H1 (cell line): ENCODE results near the gene DYDC1. TPM values are rescaled to one million over a fixed set of nuclear protein-coding genes. Genes with fewer than 3 reads are reported as not detected.
A peak's percentile ranks its signal among the peaks of the same experiment; 100 is the strongest.

ENCODE experiments used
- CTCF ChIA-PET: fragments of 300-600 bp; sonication (Branson Sonifier 250); formaldehyde crosslinking; loops from one replicate; lab custom pipeline; 2021; ENCODE audit not compliant: partially characterized antibody; lab: Charles Lee
- POLR2A ChIA-PET: fragments of 300-600 bp; sonication (Branson Sonifier 250); formaldehyde crosslinking; loops from one replicate; lab custom pipeline; 2021; ENCODE audit warnings: inconsistent platforms; ENCODE audit not compliant: partially characterized antibody; lab: Charles Lee
- DNase-seq, 2 experiments: peaks; one replicate each; pipeline versions ENCODE4 v3.0.0 to v3.0.0-alpha.2; 2010 to 2022; ENCODE audit warnings: low spot score in 2 of 2, low read depth in 1 of 2, mixed read lengths in 1 of 2
- FAIRE-seq: peaks from 2 replicates; lab custom pipeline; 2011; peaks lifted over from hg19 to GRCh38; lab: Jason Lieb, UNC
- H2AFZ ChIP-seq: 2 replicates; pipeline ENCODE4 v1.8.1; 2012; ENCODE audit warnings: low read length, inconsistent platforms
- H2AK5ac ChIP-seq: 2 replicates; pipeline ENCODE4 v1.6.1; 2013; ENCODE audit warnings: low read depth, low read length
- H2BK120ac ChIP-seq: replicated peaks from 2 replicates; pipeline ENCODE3; 2013; ENCODE audit warnings: low read depth, low read length, inconsistent platforms
- H2BK12ac ChIP-seq: 2 replicates; pipeline ENCODE4 v1.6.1; 2013; ENCODE audit warnings: low read depth, low read length
- H2BK15ac ChIP-seq: 2 replicates; pipeline ENCODE4 v1.6.1; 2013; ENCODE audit warnings: low read length
- H2BK20ac ChIP-seq: 2 replicates; pipeline ENCODE4 v1.6.1; 2013; ENCODE audit warnings: low read length
- H2BK5ac ChIP-seq: 2 replicates; pipeline ENCODE4 v1.6.1; 2013; ENCODE audit warnings: low read depth, low read length
- H3K14ac ChIP-seq: 2 replicates; pipeline ENCODE4 v1.6.1; 2013; ENCODE audit warnings: inconsistent platforms; ENCODE audit not compliant: insufficient read length
- H3K18ac ChIP-seq: 2 replicates; pipeline ENCODE4 v1.6.1; 2013; ENCODE audit warnings: low read length; ENCODE audit errors: extremely low read depth
- H3K23ac ChIP-seq: 2 replicates; pipeline ENCODE4 v1.6.1; 2013; ENCODE audit warnings: inconsistent platforms; ENCODE audit not compliant: insufficient read length
- H3K23me2 ChIP-seq: 2 replicates; pipeline ENCODE4 v1.6.1; 2013; ENCODE audit warnings: low read depth, low read length
- H3K27ac ChIP-seq: 2 replicates; pipeline ENCODE4 v1.6.1; 2011; ENCODE audit warnings: low read depth, low read length, inconsistent platforms
- H3K27me3 ChIP-seq, 4 experiments: replicated peaks in 1 of 4; 1 replicate in 1 of 4; 2 replicates in 3 of 4; pipeline versions ENCODE4 v1.6.1 to v1.8.1; 2011 to 2013; ENCODE audit warnings: low read length in 3 of 4, mild to moderate bottlenecking in 3 of 4, inconsistent platforms in 2 of 4, mixed read lengths in 2 of 4, moderate library complexity in 1 of 4; ENCODE audit not compliant: control insufficient read depth in 3 of 4, insufficient read depth in 3 of 4; ENCODE audit errors: extremely low read depth in 1 of 4
- H3K36me3 ChIP-seq, 4 experiments: 2 replicates each; pipeline versions ENCODE4 v1.6.1 to v1.8.1; 2011 to 2013; ENCODE audit warnings: mild to moderate bottlenecking in 4 of 4, low read length in 3 of 4, moderate library complexity in 2 of 4, control low read depth in 1 of 4, inconsistent platforms in 1 of 4; ENCODE audit not compliant: insufficient read depth in 4 of 4, control insufficient read depth in 2 of 4
- H3K4ac ChIP-seq: replicated peaks from 2 replicates; pipeline ENCODE3; 2013; ENCODE audit warnings: low read length, low read depth, mixed read lengths, inconsistent platforms; ENCODE audit not compliant: insufficient read length
- H3K4me1 ChIP-seq, 4 experiments: replicated peaks in 1 of 4; 1 replicate in 1 of 4; 2 replicates in 3 of 4; pipeline versions ENCODE4 v1.6.1 to v1.8.1; 2011 to 2013; ENCODE audit warnings: low read length in 3 of 4, inconsistent platforms in 2 of 4, mixed read lengths in 1 of 4; ENCODE audit not compliant: insufficient read depth in 4 of 4, control insufficient read depth in 3 of 4
- H3K4me2 ChIP-seq, 2 experiments: 2 replicates each; pipeline versions ENCODE4 v1.6.1 to v1.8.1; 2011 to 2013; ENCODE audit warnings: low read depth in 2 of 2, low read length in 2 of 2, control low read depth in 1 of 2, inconsistent platforms in 1 of 2, mild to moderate bottlenecking in 1 of 2; ENCODE audit not compliant: insufficient read depth in 1 of 2
- H3K4me3 ChIP-seq, 4 experiments: fragments of 200-600, 300-600 bp in 1 of 4; sonication (generic), shearing (Covaris generic), sonication (Bioruptor Twin) in 1 of 4; 2 replicates each; pipeline versions ENCODE4 v1.5.1 to v1.8.1; 2011 to 2016; ENCODE audit warnings: low read length in 4 of 4, low read depth in 3 of 4, control low read depth in 2 of 4, inconsistent platforms in 2 of 4, mild to moderate bottlenecking in 2 of 4, mixed read lengths in 1 of 4, moderate library complexity in 1 of 4; ENCODE audit not compliant: insufficient read depth in 2 of 4; ENCODE audit errors: extremely low read depth in 1 of 4
- H3K56ac ChIP-seq: replicated peaks from 2 replicates; pipeline ENCODE3; 2013; ENCODE audit warnings: low read depth, mild to moderate bottlenecking, mixed read lengths, low read length, inconsistent platforms; ENCODE audit not compliant: insufficient read length
- H3K79me1 ChIP-seq: 2 replicates; pipeline ENCODE4 v1.6.1; 2013; ENCODE audit warnings: low read depth, low read length, control low read depth
- H3K79me2 ChIP-seq, 2 experiments: 2 replicates each; pipeline versions ENCODE4 v1.6.1 to v1.8.1; 2012 to 2013; ENCODE audit warnings: low read length in 2 of 2, mild to moderate bottlenecking in 2 of 2, inconsistent platforms in 1 of 2; ENCODE audit not compliant: insufficient read depth in 2 of 2, control insufficient read depth in 1 of 2
- H3K9ac ChIP-seq, 4 experiments: replicated peaks in 1 of 4; 1 replicate in 1 of 4; 2 replicates in 3 of 4; pipeline versions ENCODE4 v1.6.1 to v1.8.1; 2011 to 2013; ENCODE audit warnings: low read depth in 3 of 4, low read length in 3 of 4, control low read depth in 2 of 4, mild to moderate bottlenecking in 2 of 4, moderate library complexity in 2 of 4, inconsistent platforms in 1 of 4; ENCODE audit errors: extremely low read depth in 1 of 4
- H3K9me3 ChIP-seq, 2 experiments: 2 replicates each; pipeline versions ENCODE4 v1.6.1 to v1.8.1; 2012 to 2013; ENCODE audit warnings: mild to moderate bottlenecking in 2 of 2, moderate library complexity in 2 of 2, control low read depth in 1 of 2, inconsistent platforms in 1 of 2, low read depth in 1 of 2, low read length in 1 of 2, mixed read lengths in 1 of 2; ENCODE audit not compliant: insufficient read depth in 2 of 2
- H4K20me1 ChIP-seq, 2 experiments: replicated peaks in 1 of 2; 2 replicates each; pipeline versions ENCODE3 to v1.8.1; 2011 to 2013; ENCODE audit warnings: inconsistent platforms in 2 of 2, low read length in 2 of 2, mild to moderate bottlenecking in 1 of 2; ENCODE audit not compliant: insufficient read depth in 2 of 2, control insufficient read depth in 1 of 2
- H4K5ac ChIP-seq: 2 replicates; pipeline ENCODE4 v1.6.1; 2013; ENCODE audit warnings: low read length, low read depth, mixed read lengths, inconsistent platforms; ENCODE audit not compliant: insufficient read length
- H4K8ac ChIP-seq: 2 replicates; pipeline ENCODE4 v1.8.0; 2013; ENCODE audit warnings: mild to moderate bottlenecking, moderate library complexity, low read length, inconsistent platforms; ENCODE audit not compliant: insufficient read depth; ENCODE audit errors: extremely low read depth
- H4K91ac ChIP-seq: replicated peaks from 2 replicates; pipeline ENCODE3; 2013; ENCODE audit warnings: low read length, mixed read lengths, inconsistent platforms; ENCODE audit not compliant: insufficient read length
- CBX8 ChIP-seq: fragments of 300-800, 300-1000 bp; sonication (generic); IDR thresholded peaks from 2 replicates; pipeline ENCODE4 v1.7.1; 2016; ENCODE audit warnings: low read depth, low read length, borderline replicate concordance
- CHD1 ChIP-seq: IDR thresholded peaks from 2 replicates; pipeline ENCODE4 v1.6.1; 2012; ENCODE audit warnings: low read depth, low read length, improper control_type of control experiment
- CHD2 ChIP-seq: IDR thresholded peaks from 2 replicates; pipeline ENCODE4 v1.6.1; 2012; ENCODE audit warnings: low read length, improper control_type of control experiment
- GABPA ChIP-seq: IDR thresholded peaks from 2 replicates; pipeline ENCODE4 v1.6.1; 2011; ENCODE audit warnings: mild to moderate bottlenecking, low read length, moderate library complexity, borderline replicate concordance; ENCODE audit not compliant: insufficient read depth
- GTF2F1 ChIP-seq: IDR thresholded peaks from 2 replicates; pipeline ENCODE4 v1.6.1; 2012; ENCODE audit warnings: low read depth, low read length, improper control_type of control experiment, borderline replicate concordance
- KDM5A ChIP-seq: fragments of 200-600 bp; IDR thresholded peaks from 2 replicates; pipeline ENCODE4 v1.7.1; 2012; ENCODE audit warnings: mild to moderate bottlenecking, low read length, inconsistent platforms, mixed read lengths
- NRF1 ChIP-seq: IDR thresholded peaks from 2 replicates; pipeline ENCODE4 v1.6.1; 2011; ENCODE audit warnings: mild to moderate bottlenecking, low read depth, low read length, improper control_type of control experiment
- PHF8 ChIP-seq: fragments of 200-600 bp; sonication (generic); conservative IDR thresholded peaks from 2 replicates; pipeline ENCODE4 v1.7.1; 2012; ENCODE audit warnings: low read depth, mild to moderate bottlenecking, inconsistent platforms, low read length, moderate library complexity
- SIX5 ChIP-seq: IDR thresholded peaks from 2 replicates; pipeline ENCODE4 v1.6.1; 2011; ENCODE audit warnings: mild to moderate bottlenecking, low read depth, low read length
- SP2 ChIP-seq: IDR thresholded peaks from 2 replicates; pipeline ENCODE4 v1.6.1; 2012; ENCODE audit warnings: mild to moderate bottlenecking, low read length, inconsistent platforms
- TCF12 ChIP-seq: IDR thresholded peaks from 2 replicates; pipeline ENCODE4 v1.6.1; 2011; ENCODE audit warnings: low read depth, mild to moderate bottlenecking, low read length
- WGBS, 2 experiments: shearing (Covaris generic) in 1 of 2; methylation state at CpG; one replicate each; pipeline versions ENCODE4 v1.1.6 to v1.1.7; 2013 to 2015; ENCODE audit warnings: low lambda C conversion rate in 2 of 2, mixed read lengths in 2 of 2, inconsistent platforms in 1 of 2, low coverage in 1 of 2, missing lambda C conversion rate in 1 of 2; ENCODE audit not compliant: insufficient replicate concordance in 2 of 2, insufficient coverage in 1 of 2, insufficient read length in 1 of 2; ENCODE audit errors: extremely low coverage in 1 of 2, missing lambda C conversion rate in 1 of 2; 5-methylcytosine and 5-hydroxymethylcytosine counted together
- polyA plus RNA-seq, 7 experiments: library from polyadenylated mRNA; depleted of rRNA in 3 of 7; stranded (reverse) in 5 of 7; unstranded in 2 of 7; fragments of >200 nt in 5 of 7; fragments of 200-250 nt in 2 of 7; gene quantifications; 1 replicate in 5 of 7; 2 replicates in 1 of 7; 4 replicates in 1 of 7; pipeline versions ENCODE4 v1.2.1 to v1.2.3, GENCODE V29; 2011 to 2013; ENCODE audit warnings: missing spikeins in 2 of 7, mixed read lengths in 2 of 7
- total RNA-seq: library from RNA; stranded (reverse); fragmentation: NEBNext Ultra II Directional; extraction: Animal tissue kit (Norgen Biotek cat#: 25700); gene quantifications from 2 replicates; pipeline ENCODE4 v1.2.1, GENCODE V29; 2021
- TF ChIP-seq, protein P1 (sequence below): IDR thresholded peaks from 2 replicates; pipeline ENCODE4 v1.6.1; 2011; ENCODE audit warnings: low read depth, mild to moderate bottlenecking, low read length; ENCODE audit not compliant: insufficient read depth

Gene DYDC1
- total and polyA plus RNA-seq, 2 of the 8 experiments (the other 6 are each of a cell fraction or from before 2014, with no cell fraction given) = not detected

- no peak within 1 kb of the TSS for H4K91ac ChIP-seq
- no peak within 1 kb of the TSS for H3K23ac ChIP-seq
- no peak within 1 kb of the TSS for H3K9ac ChIP-seq
- CTCF ChIA-PET = interaction anchor here (1.1 to 3.2 kb wide), 5 partner anchors 10 to 73 kb away, joined by 3 to 13 read pairs (median 3); no protein-coding TSS in a partner anchor
- no peak within 1 kb of the TSS for H3K27ac ChIP-seq
- FAIRE-seq (peak; percentile 85), DNase-seq (peak in 1 of 2 experiments; percentile 13)
- H4K8ac ChIP-seq = no peak within 1 kb of the TSS
- no peaks in the 10 kb centered on the region for H3K9me3 ChIP-seq
- no peak within 1 kb of the TSS for H3K14ac ChIP-seq
- H4K20me1 ChIP-seq = no peaks in the 10 kb centered on the region
- H3K4me1 ChIP-seq = peaks cover 0 to 9% (median 2%) of the 10 kb centered on the region in 4 experiments; a peak in 3 of 7 replicates
- no peaks in the 10 kb centered on the region for H3K79me2 ChIP-seq
- H3K79me1 ChIP-seq = no peaks in the 10 kb centered on the region
- no peak within 1 kb of the TSS for H2BK15ac ChIP-seq
- POLR2A ChIA-PET = interaction anchor here (1.1 to 1.9 kb wide), 2 partner anchors 10 to 16 kb away, joined by 4 read pairs; no protein-coding TSS in a partner anchor
- H3K4me2 ChIP-seq = peak within 1 kb of the TSS; percentile 38 to 54; a peak in 3 of 4 replicates
- H4K5ac ChIP-seq = peak within 1 kb of the TSS; percentile 37
- H3K23me2 ChIP-seq = no peaks in the 10 kb centered on the region
- H3K27me3 ChIP-seq = no peaks in the 10 kb centered on the region
- no peak within 1 kb of the TSS for H3K56ac ChIP-seq
- H3K4me3 ChIP-seq = peak within 1 kb of the TSS in 1 of 4 experiments; percentile 28; a peak in 2 of 8 replicates
- H2BK5ac ChIP-seq = no peak within 1 kb of the TSS
- H3K18ac ChIP-seq = peak within 1 kb of the TSS; percentile 28; the same call in 1 of the 2 replicates
- H2AFZ ChIP-seq = peak within 1 kb of the TSS; percentile 100
- 27% methylated on average over 7 of the region's 9 CpGs; no CpG with 5 or more reads in 1 of the 2 experiments for WGBS, 2 experiments
- no peak within 1 kb of the TSS for H2BK12ac ChIP-seq
- H3K36me3 ChIP-seq = no peaks in the 10 kb centered on the region
- peak within 1 kb of the TSS; percentile 48 for H2BK120ac ChIP-seq
- H2AK5ac ChIP-seq = no peak within 1 kb of the TSS
- H3K4ac ChIP-seq = no peak within 1 kb of the TSS
- H2BK20ac ChIP-seq = no peak within 1 kb of the TSS
- TF ChIP-seq TCF12 = no peak
- no peak for TF ChIP-seq GTF2F1
- TF ChIP-seq CBX8 = no peak
- no peak for TF ChIP-seq NRF1
- TF ChIP-seq, protein P1, sequence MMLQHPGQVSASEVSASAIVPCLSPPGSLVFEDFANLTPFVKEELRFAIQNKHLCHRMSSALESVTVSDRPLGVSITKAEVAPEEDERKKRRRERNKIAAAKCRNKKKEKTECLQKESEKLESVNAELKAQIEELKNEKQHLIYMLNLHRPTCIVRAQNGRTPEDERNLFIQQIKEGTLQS = no peak
- no peak for TF ChIP-seq KDM5A
- TF ChIP-seq CHD2 = no peak
- TF ChIP-seq CHD1 = no peak
- TF ChIP-seq PHF8 = no peak
- TF ChIP-seq GABPA = no peak
- no peak for TF ChIP-seq SP2
- TF ChIP-seq SIX5 = no peak
These were observed 66.9 kb downstream of the DYDC1 start, which contains the start of gene MAT1A for GRCh38 chr10:80289451-80290287. Gene MAT1A (minus strand): TSS chr10:80289658. CDS start chr10:80289423, 235 bp downstream.
